Measurements from ENCODE around the gene TRAPPC2L.

- TF ChIP-seq EZH2phosphoT487 (IDR thresholded peaks at IDR 0.05; ENCODE audit: borderline replicate concordance) (no peak), POLR2A (IDR thresholded peaks at IDR 0.05; ENCODE audit: borderline replicate concordance, extremely low read depth, insufficient read depth, insufficient read length) (no peak), RAD21 (IDR thresholded peaks at IDR 0.05; ENCODE audit: low read depth) (no peak), REST (IDR thresholded peaks at IDR 0.05; ENCODE audit: low read depth) (no peak), EGR1 (IDR thresholded peaks at IDR 0.05; ENCODE audit: low read depth) (no peak), ZNF274 (IDR thresholded peaks at IDR 0.05; ENCODE audit: low read depth, low read length) (no peak), POLR2AphosphoS5 (IDR thresholded peaks at IDR 0.05; ENCODE audit: low read depth, low read length) (no peak), EZH2 (IDR thresholded peaks at IDR 0.05) (no peak), JUND (IDR thresholded peaks at IDR 0.05) (no peak), CEBPB (IDR thresholded peaks at IDR 0.05; ENCODE audit: low read depth) (no peak), SIN3A (IDR thresholded peaks at IDR 0.05; ENCODE audit: low read depth) (no peak), FOSL1 (IDR thresholded peaks at IDR 0.05; ENCODE audit: low read depth) (no peak), TCF7L2 (IDR thresholded peaks at IDR 0.05; ENCODE audit: borderline replicate concordance, extremely low read depth, insufficient read depth, insufficient read length) (no peak)
- TF ChIP-seq, protein P1, sequence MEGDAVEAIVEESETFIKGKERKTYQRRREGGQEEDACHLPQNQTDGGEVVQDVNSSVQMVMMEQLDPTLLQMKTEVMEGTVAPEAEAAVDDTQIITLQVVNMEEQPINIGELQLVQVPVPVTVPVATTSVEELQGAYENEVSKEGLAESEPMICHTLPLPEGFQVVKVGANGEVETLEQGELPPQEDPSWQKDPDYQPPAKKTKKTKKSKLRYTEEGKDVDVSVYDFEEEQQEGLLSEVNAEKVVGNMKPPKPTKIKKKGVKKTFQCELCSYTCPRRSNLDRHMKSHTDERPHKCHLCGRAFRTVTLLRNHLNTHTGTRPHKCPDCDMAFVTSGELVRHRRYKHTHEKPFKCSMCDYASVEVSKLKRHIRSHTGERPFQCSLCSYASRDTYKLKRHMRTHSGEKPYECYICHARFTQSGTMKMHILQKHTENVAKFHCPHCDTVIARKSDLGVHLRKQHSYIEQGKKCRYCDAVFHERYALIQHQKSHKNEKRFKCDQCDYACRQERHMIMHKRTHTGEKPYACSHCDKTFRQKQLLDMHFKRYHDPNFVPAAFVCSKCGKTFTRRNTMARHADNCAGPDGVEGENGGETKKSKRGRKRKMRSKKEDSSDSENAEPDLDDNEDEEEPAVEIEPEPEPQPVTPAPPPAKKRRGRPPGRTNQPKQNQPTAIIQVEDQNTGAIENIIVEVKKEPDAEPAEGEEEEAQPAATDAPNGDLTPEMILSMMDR (IDR thresholded peaks at IDR 0.05 in 2 of 3, conservative IDR thresholded peaks at IDR 0.05 in 1 of 3; ENCODE audit: borderline replicate concordance in 1 of 3, insufficient read depth in 1 of 3, low read depth in 2 of 3, low read length in 2 of 3): no peak
Observed at GRCh38 chr16:88911946-88912310, 55.0 kb downstream of the TRAPPC2L start.

All from HCT116 (cell line).